Activated CD4-positive, alpha-beta T cell treated with anti-CD3 and anti-CD28 coated beads for 4 hours (primary cell): Measurements from ENCODE around the gene ERAP2.
"Not testable (repeated sequence)": the region's sequence is repeated elsewhere in the genome, so short reads cannot be mapped to it uniquely, and the experiment has no call there.

Experiments
- DNase-seq, 2 donors: peaks; one replicate each; pipeline ENCODE4 v3.0.0-alpha.2; 2020

The ERAP2 gene

DNA sequence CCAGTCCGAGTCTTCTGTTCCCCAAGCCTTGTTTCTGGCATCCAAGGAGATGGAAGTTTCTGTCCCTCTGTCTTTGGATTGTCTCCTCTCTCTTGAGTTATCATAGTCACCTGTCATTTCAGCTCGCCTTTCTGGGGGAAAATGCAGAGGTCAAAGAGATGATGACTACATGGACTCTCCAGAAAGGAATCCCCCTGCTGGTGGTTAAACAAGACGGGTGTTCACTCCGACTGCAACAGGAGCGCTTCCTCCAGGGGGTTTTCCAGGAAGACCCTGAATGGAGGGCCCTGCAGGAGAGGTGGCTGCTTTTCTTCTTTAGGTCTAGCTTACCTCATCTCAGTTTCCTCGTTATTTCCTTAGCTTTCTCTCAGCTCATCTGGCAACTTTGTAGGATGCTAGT lies 25.1 kb downstream of the ERAP2 start:
- no peak for DNase-seq

DNA sequence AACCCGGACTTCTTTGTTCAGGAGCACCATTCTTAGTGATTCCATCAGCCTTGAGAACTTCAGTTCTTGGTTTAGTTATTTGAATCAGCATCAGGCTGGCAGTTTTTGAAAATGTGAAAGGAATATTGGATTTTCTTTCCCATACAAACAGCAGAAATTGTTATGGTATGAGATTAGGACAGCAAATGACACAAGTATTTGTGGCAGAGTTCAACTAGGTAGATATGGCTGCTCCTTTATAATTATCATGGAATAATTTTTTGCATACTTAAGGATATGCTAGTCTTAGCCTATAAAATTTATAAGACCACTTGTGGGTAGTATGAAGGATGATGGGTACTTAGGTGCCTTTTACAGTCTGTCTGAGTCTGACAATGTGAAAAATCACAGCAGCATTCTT lies 25.5 kb downstream of the ERAP2 start:
- no peak for DNase-seq

DNA sequence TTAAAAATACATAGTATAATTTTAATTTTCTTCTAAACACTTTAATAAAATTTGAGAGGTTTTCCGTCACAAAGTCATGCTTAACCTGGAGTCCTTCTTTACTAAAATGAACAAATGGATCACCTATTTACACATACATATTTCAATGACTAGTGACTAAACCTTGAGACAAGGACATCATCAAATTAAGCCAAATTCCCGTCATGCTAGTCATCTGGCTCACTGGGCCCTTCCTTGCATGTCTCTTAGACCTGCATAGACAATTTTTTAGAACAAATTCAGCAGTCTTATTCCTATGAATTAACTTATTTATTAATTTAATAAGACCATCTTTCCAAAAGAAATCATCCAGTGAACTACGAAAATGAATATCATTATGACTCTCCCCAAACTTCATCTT lies 26.6 kb downstream of the ERAP2 start:
- DNase-seq, result no peak

DNA sequence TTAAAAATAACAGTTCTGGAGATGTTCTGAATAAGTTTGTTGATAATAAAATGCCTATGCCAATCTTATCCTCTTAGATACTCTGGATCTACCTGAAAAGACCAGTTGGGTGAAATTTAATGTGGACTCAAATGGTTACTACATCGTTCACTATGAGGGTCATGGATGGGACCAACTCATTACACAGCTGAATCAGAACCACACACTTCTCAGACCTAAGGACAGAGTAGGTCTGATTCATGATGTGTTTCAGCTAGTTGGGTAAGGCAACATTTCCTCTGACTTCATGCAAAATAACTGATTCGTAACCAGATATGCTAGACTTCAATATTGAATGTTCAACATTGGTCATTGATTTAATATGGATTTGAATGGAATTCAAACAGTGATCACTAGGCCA lies 27.0 kb downstream of the ERAP2 start:
- DNase-seq, result no peak

DNA sequence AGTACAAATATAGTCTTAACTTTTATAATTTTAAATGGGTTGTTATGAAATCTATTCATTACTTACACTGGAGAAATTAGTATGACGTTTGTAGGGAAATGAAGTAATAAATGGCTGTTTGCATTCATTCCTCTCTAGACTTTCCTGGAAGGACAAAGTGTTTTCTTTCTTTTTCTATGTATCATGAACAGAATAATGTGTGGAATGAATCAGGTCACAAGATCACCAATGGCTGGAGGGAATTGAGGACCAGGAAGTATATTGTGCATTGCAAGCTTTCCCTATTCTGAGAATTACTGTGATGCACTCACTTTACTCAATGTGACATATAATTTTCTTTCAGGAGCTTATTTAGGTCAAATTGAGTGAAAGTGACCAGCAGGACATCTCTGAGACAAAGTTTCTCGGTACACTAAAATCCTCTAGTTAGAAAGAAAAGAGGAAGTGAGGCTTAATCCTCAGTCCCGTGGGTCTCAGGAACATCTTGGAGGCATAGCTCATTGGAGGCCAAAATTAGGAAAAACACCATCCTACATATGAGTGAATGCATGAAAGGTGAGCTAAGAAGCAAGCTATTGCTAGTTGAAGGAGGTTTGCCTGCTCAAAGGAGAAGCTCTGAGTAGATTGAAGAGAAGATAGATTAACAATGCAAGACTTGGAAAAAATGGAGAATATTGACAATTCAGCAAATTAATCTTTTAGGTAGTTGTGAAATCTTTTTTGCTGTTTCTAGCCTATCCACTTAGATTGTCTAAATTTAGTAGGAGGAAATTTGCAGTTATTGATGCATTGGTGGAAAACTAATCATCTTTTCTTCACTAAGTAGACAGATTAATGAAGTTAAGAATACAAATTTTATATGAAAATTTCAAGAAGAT lies 28.0 kb downstream of the ERAP2 start:
- no peak for DNase-seq

DNA sequence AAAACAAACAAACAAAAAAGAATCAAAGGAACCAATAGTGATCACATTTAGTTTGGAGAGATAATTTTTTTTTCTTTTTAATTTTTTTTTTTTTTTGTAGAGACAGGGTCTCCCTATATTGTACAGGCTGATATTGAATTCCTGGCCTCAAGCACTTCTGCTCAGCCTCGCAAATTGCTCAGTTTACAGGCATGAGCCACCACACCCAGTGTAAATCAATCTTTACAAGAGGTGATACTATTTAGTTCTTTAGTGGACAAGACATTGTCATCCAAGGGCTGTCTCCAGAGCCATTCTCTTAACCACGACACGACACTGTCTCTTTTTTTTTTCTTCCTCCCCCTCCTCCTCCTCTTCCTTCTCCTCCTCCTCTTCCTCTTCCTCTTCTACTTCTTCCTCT lies 29.6 kb downstream of the ERAP2 start:
- no peak for DNase-seq

DNA sequence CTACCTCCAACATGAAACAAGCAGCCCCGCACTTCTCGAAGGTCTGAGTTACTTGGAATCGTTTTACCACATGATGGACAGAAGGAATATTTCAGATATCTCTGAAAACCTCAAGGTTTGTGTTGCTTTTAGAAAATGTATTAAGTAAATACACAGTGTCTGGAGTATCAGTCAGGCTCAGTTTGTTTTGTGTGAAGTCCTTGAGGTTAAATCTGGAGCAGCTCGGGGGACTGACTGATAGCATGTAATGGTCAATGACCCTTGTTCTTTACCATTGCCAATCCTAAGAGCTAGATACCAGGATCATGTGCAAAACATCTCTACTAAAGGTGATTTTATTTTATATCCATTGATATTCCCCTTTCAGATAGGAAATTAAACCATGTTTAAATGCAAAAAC lies 32.7 kb downstream of the ERAP2 start:
- DNase-seq, result no peak

DNA sequence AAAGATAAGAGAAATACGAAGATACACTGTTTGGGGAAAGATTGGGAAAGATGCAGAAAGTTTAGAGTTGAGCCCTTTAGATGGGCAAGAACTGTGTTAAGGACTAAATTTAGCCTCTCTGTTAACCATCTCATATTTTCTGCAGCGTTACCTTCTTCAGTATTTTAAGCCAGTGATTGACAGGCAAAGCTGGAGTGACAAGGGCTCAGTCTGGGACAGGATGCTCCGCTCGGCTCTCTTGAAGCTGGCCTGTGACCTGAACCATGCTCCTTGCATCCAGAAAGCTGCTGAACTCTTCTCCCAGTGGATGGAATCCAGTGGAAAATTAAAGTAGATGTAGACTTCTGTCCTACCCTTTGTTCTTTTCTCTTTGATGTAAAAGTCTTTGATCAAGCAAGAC lies 33.1 kb downstream of the ERAP2 start:
- DNase-seq, result no peak

DNA sequence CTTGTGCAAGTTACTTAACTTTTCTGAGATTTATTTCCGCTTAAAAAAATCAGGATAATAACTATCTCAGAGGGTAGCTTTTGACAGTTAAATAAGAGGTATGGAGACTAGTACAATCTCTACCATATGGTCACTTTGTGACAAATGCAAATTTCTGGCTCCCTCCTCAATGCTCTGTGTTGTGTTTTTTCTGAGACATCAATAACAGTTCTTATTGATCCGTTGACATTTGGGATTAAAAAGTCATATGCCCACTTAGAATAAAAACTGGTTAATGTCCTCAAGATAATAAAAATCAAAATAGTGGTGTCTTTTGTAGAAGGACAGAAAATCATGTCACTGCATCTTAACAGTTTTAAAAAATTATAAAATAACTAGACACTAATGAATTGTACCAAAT lies 34.8 kb downstream of the ERAP2 start:
- no peak for DNase-seq

DNA sequence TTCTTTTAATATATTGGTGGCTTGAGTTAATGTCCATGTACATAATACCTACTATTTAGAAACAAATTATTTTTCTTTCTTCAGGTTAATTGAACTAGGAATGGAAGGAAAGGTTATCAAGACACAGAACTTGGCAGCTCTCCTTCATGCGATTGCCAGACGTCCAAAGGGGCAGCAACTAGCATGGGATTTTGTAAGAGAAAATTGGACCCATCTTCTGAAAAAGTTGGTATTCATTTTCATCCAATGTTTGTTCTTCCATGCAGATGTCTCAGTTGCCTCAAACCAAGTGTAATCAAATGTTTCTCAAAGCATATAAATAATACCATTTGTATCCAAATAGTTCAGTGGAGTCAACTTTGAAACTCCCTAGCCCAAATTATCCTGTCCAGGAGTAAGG lies 36.9 kb downstream of the ERAP2 start:
- DNase-seq, result no peak

DNA sequence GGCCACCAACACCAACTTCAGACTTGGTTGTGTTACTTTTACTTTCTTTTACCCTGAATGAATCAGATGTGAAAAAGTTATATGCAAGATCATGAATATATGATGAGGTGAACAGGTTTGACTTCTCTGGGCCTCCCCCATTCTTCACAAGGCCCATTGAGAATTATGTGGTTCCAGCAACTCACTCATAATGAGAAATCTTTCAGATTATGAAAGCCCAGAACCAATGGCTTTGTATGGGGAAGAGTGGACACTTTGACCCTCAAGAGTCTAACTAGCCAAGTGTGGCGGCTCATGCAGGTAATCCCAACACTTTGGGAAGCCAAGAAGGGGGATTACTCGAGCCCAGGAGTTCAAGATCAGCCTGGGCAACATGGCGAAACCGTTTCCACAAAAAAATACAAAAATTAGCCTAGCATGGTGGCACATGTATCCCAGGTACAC lies 43.5 kb downstream of the ERAP2 start:
- no peak for DNase-seq

DNA sequence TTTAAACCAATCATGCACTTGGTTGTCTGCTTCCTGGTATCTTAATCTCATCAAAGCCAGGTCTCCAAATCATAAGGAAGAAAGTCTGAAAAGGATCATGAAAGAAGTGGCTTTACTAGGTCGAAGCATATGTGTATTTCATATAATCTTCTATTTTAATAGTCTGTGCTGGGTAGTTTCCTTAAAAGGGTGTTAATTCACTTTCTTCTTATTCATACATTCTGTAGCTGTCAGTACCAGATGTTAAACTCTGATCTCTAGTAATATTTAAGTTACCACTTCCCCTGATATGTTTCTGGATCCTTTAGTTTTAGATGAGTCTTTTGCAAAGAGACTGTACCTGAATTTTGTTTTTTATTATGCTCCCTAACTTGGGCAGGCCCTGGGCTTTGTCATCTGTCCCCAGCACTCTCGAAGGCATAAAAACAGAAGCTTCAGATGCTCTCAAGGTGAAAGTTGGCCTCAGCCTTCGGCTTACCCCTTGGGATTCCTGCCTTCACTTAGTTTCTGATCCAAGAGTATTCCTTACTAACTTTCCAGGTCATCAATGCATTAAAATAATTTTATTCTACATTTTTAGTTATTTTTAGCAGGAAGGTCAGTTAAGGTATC lies 44.5 kb downstream of the ERAP2 start:
- no peak for DNase-seq

DNA sequence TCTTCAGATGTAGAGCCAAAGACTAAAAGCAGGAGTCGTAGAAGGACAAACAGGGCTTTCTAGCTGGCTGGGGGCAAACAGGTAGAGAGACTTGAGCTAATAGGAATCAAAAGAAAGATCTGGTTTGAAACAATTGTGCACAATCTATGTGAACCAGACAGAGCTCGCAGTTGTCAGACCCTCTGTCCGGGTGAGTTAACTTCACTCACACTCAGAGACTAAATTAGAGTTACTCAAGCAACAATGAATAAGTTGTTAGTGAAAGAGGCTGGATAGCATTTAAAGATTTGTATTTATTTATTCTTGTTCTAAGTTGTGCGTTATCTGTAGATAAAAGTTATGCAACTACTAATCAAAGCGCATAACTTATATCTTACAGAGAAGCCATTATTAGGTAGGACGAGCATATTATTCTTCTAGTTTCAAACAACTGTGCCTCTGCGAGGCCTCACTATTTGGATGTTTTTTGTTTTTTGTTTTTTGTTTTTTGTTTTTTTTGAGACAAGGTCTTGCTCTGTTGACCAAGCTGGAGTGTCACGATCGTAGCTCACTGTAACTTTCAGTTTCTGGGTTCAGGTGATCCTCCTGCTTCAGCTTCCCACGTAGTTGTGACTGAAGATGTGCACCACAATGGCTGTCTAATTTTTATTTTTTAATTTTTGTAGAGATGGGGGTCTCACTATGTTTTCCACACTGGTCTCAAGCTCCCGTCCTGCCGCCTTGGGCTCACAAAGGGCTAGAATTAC lies 46.4 kb downstream of the ERAP2 start:
- DNase-seq, result no peak

DNA sequence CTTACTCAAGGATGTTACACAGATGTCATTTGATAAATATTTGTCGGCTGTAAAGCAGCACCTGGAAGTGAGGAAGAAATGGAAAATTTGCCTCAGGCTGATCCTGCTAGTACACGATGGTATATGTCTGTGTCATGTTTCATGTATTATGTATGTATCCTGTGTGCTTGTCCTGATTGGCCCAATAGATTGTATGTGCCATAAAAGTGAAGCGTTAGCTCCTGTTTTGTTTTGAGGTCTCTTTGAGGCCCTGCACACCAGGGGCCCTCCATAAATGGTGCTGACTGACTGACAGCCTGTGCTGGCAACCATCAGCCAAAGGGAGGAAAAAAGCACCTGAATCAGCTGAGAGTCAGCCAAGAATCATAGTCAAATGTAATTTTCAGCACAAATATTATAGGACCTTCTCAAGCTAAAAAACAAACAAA lies 47.7 kb downstream of the ERAP2 start:
- DNase-seq, result no peak

DNA sequence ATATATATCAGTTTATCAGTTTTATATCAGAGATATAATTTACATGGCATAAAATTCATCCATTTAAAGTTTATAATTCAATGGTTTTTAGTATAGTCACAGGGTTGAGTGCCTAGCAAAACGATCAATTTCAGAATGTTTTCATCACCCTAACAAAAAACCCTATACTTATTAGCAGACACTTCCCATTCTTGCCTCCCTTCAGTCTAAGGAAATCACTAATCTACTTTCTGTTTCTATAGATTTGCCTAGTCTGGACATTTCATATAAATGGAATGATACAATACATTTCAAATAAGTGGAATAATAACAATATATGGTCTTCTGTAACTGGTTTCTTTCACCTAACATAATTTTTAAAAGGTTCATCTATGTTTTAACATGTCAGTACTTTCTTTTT lies 50.0 kb downstream of the ERAP2 start:
- no peak for DNase-seq

DNA sequence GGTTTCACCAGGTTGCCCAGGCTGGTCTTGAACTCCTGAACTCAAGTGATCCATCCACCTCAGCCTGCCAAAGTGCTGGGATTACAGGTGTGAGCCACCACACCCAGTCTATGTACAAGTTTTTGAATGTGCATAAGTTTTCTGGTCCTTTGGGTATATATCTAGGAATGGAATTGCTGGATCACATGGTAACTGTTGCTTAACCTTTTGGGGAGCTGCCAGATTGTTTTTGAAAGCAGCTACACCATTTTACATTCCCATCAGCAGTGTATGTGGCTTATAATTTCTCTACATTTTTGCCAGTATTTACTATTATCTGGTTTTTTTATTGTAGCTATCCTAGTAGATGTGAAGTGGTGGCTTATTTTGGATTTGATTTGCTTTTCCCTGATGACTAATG lies 50.7 kb downstream of the ERAP2 start:
- DNase-seq, result no peak

DNA sequence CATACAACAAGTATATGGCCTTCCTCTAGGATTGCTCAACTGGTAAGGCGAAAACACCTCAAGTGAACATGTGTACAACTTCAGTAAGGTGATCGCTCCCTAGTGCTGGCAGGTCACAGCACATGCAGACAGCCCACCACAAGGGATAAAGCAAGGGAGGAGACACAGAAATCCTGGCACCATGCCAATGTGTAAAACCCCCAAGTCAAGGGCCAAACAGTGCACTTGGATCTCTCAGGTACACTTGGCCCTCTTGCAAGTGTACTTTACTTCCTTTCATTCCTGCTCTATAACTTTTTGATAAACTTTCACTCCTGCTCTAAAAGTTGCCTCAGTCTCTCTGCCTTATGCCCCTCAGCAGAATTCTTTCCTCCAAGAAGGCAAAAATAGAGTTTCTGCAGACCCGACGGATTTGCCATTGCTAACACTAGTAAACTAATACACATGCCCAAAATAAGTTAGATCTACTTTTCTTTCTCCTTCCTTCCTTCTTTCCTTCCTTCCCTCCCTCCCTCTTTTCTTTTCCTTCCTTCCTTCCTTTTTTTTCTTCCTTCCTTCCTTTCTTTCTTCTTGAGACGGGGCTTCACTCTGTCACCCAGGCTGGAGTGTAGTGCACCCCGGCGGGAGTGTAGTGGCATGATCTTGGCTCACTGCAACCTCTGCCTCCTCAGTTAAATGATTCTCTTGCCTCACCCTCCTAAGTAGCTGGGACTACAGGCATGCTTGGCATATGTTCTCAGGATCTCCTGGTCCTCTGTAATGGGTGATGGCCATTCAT lies 52.8 kb downstream of the ERAP2 start:
- DNase-seq, result no peak

DNA sequence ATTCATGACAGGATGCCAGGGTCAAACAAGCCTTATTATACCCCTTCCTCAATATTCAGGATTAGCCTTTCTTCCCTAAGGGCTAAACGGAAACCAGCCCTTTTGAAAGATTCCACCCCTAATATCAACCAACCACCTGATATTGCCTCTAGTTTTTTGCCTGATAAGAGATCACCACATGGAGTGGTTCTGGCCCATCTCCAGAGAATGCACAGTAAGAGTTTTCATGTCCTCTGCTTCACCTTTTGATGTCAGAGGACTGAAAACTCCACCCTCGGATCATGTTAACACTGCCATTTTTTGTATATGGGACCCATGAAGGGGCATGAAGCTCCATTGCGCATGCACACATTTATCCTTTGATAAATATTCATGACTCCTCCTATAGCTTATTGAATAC lies 53.8 kb downstream of the ERAP2 start:
- DNase-seq, result no peak

DNA sequence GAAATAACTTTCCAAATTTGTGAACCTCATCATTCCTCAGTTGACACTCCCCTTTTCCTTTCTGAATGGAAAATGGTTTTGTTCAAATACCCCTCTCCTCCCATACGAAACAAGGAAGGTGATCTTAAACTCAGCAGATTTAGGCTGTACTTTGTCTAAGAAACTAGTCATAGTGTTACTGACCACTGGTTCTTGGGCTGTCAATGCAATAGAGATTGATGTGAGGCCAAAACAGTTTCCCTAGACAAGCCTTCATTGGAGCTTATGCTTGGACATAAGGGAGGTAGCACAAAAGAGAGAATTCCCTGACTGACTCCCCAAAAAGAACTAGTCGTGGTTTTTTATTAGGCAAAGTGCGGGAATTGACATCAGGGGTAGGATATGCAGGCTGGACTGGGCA lies 54.3 kb downstream of the ERAP2 start:
- no peak for DNase-seq

DNA sequence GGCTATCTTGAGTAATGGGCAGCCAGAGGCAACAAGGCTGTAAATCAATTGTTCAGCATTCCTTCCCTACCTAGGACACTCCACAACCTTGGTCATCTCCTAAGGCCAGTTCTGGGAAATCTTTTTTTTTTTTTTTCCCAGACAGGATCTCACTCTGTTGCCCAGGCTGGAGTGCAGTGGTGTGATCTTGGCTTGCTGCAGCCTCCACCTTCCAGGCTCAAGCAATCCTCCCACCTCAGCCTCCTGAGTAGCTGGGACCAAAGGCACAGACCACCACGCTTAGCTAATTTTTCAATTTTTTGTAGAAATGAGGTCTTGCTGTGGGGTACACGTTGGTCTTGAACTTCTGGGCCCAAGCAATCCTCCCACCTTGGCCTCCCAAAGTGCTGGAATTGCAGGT lies 54.7 kb downstream of the ERAP2 start:
- DNase-seq, result not testable (repeated sequence)

DNA sequence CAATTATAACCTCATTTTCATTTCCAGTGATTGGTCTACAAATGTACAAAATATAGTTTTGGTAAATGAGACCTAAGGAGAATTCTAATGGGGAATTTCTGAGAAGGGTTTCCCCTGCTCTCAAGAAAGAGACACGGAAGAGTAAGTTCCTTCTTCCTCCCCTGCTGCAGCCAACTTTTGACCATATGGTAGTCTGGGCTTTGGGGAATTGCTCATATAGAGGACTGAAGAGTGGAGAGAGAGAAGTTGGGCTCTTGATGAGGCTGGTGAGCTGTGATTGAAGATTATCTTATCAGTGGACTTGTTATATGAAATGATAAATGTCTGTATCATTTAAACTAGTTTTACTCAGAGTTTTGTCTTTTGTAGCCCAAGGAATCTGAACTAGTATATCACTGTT lies 55.3 kb downstream of the ERAP2 start:
- no peak for DNase-seq

DNA sequence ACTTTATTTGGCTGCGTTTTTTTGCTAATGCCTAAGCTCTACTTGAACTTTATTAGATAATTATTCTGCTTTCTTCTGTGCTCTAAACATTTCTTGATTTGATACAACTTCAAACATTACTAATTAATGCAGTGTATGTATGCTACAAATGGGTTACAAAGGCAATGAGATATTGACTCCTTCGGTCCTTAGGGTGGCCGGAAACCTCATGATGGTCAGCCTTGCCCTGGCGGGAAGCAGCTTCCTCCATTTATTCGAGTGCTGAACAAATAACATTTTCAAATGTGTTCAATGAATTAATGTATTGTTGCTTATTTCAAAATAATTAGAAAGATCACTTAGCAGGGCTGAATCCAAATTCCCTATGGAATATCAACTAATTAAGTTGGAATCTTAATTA lies 55.7 kb downstream of the ERAP2 start:
- DNase-seq, result no peak
